LNCaP clone FGC (cell line): ENCODE results near the gene MSANTD1.

ENCODE experiments used
- DNase-seq: peaks from one replicate; pipeline ENCODE4 v3.0.0-alpha.2; 2011; ENCODE audit warnings: low read depth
- H3K4me3 ChIP-seq: 2 replicates; pipeline ENCODE4 v1.5.1; 2011; ENCODE audit warnings: mild to moderate bottlenecking, low read depth, low read length, control low read depth
- CTCF ChIP-seq: IDR thresholded peaks from 2 replicates; pipeline ENCODE4 v1.5.1; 2012; ENCODE audit warnings: mild to moderate bottlenecking; ENCODE audit not compliant: control insufficient read depth, insufficient read depth; ENCODE audit errors: extremely low read depth

MSANTD1 gene

GRCh38 chr4:3286335-3287175 lies 37.6 kb downstream of the MSANTD1 start:
- no peak overlapping the region for H3K4me3 ChIP-seq

GRCh38 chr4:3287271-3287971 lies 38.5 kb downstream of the MSANTD1 start:
- no peak for DNase-seq
- no peak for TF ChIP-seq CTCF
- no peak overlapping the region for H3K4me3 ChIP-seq

More at GRCh38 chr4:3286335-3287175, 37.6 kb downstream of the MSANTD1 start:
- no peak for TF ChIP-seq CTCF
- DNase-seq, result no peak

GRCh38 chr4:3287972-3288570 lies 39.1 kb downstream of the MSANTD1 start:
- no peak overlapping the region for H3K4me3 ChIP-seq
- DNase-seq, result no peak
- TF ChIP-seq CTCF, result no peak

GRCh38 chr4:3288571-3289094 lies 39.7 kb downstream of the MSANTD1 start:
- TF ChIP-seq CTCF, result no peak
- H3K4me3 ChIP-seq, result no peak overlapping the region
- DNase-seq, result no peak

- no peak for TF ChIP-seq CTCF
- DNase-seq, result no peak
- no peak overlapping the region for H3K4me3 ChIP-seq
Observed at GRCh38 chr4:3290476-3290875, 41.5 kb downstream of the MSANTD1 start.

GRCh38 chr4:3290889-3291321 lies 41.9 kb downstream of the MSANTD1 start:
- no peak for TF ChIP-seq CTCF
- peak overlapping the region; percentile 76 for H3K4me3 ChIP-seq
- no peak for DNase-seq
